Activated CD4-positive, CD25-positive, alpha-beta regulatory T cell treated with anti-CD3 and anti-CD28 coated beads, Interleukin-2, amount 50 U/mL, for 72 hours (primary cell): ENCODE results near the gene SCRT2.

Experiments used
- DNase-seq: peaks from one replicate; pipeline ENCODE4 v3.0.0; 2021

Gene SCRT2

GRCh38 chr20:669573-669972, 6.0 kb downstream of the SCRT2 start:
- DNase-seq, result no peak

GRCh38 chr20:668638-669037, 7.0 kb downstream of the SCRT2 start:
- no peak for DNase-seq

GRCh38 chr20:668050-668449, 7.6 kb downstream of the SCRT2 start:
- DNase-seq, result no peak

GRCh38 chr20:667351-668034, 8.1 kb downstream of the SCRT2 start:
- DNase-seq, result peak; percentile 77

- no peak for DNase-seq
Measured at GRCh38 chr20:666877-667276, 8.7 kb downstream of the SCRT2 start.

GRCh38 chr20:665276-665675, 10.3 kb downstream of the SCRT2 start:
- DNase-seq, result no peak

GRCh38 chr20:664576-664975, 11.0 kb downstream of the SCRT2 start:
- no peak for DNase-seq

- no peak for DNase-seq
Measured at GRCh38 chr20:664151-664550, 11.5 kb downstream of the SCRT2 start.

- no peak for DNase-seq
Measured at GRCh38 chr20:663315-664090, 12.1 kb downstream of the SCRT2 start.

GRCh38 chr20:662277-663192, 13.1 kb downstream of the SCRT2 start:
- no peak for DNase-seq

GRCh38 chr20:661474-662270, 13.9 kb downstream of the SCRT2 start:
- DNase-seq, result no peak

GRCh38 chr20:658731-659291, 16.8 kb downstream of the SCRT2 start:
- no peak for DNase-seq

GRCh38 chr20:658202-658601, 17.4 kb downstream of the SCRT2 start:
- no peak for DNase-seq

- DNase-seq, result no peak
Measured at GRCh38 chr20:655726-656624, 19.6 kb downstream of the SCRT2 start.

- DNase-seq, result no peak
Measured at GRCh38 chr20:654417-654750, 21.2 kb downstream of the SCRT2 start.

GRCh38 chr20:653590-654416, 21.8 kb downstream of the SCRT2 start:
- no peak for DNase-seq

GRCh38 chr20:653110-653589, 22.5 kb downstream of the SCRT2 start, which contains the start of gene SRXN1:
TSS of gene SRXN1 (minus strand) at chr20:653200. CDS start at chr20:653185, 15 bp downstream.
- DNase-seq, result peak; percentile 88

- no peak for DNase-seq
Measured at GRCh38 chr20:652615-653109, 22.9 kb downstream of the SCRT2 start.

- DNase-seq, result no peak
Measured at GRCh38 chr20:651713-652614, 23.6 kb downstream of the SCRT2 start.
